GM21528 (cell line): Measurements from ENCODE around the gene DENND2D.
A peak's percentile ranks its signal among the peaks of the same experiment; 100 is the strongest.

Experiments used
- ATAC-seq: cut with Tn5 transposase; IDR thresholded peaks from one replicate; pipeline ENCODE4 v1.9.1; 2021; ENCODE audit warnings: mild to moderate bottlenecking, moderate library complexity; ENCODE audit not compliant: unreplicated experiment, low FRiP score

Gene DENND2D

GRCh38 chr1:111141245-111142220 lies 58.9 kb downstream of the DENND2D start:
- ATAC-seq = no peak

GRCh38 chr1:111140680-111140967 lies 59.8 kb downstream of the DENND2D start:
- no peak for ATAC-seq

- ATAC-seq = peak; percentile 67
These were observed 60.3 kb downstream of the DENND2D start, which contains the start of the genes CEPT1 and DRAM2 for GRCh38 chr1:111139956-111140679. Gene CEPT1, plus strand, starts transcription at chr1:111140223. Its CDS starts 7,492 bp downstream, at chr1:111147715. Gene DRAM2, minus strand, starts transcription at chr1:111140093. Its CDS starts 8,539 bp downstream, at chr1:111131554.

- ATAC-seq = peak; percentile 42
These were observed 61.0 kb downstream of the DENND2D start for GRCh38 chr1:111139324-111139955.
